Prostate gland (tissue), 2 donors: ENCODE measurements around the gene ZNF74.

Experiments used
- CTCF ChIP-seq, 4 experiments: fragments of 200-600 bp in 2 of 4; fragments of 450-650 bp in 2 of 4; sonication (generic) in 2 of 4; IDR thresholded peaks; 1 replicate in 3 of 4; 2 replicates in 1 of 4; pipeline ENCODE4 v1.5.1; 2016 to 2019; ENCODE audit warnings: antibody characterized with exemption in 4 of 4, mild to moderate bottlenecking in 2 of 4, moderate library complexity in 2 of 4
- POLR2A ChIP-seq: fragments of 450-650 bp; IDR thresholded peaks from one replicate; pipeline ENCODE4 v1.6.1; 2016; ENCODE audit warnings: antibody characterized with exemption, mild to moderate bottlenecking
- POLR2AphosphoS5 ChIP-seq: sonication (generic); formaldehyde crosslinking; IDR thresholded peaks from one replicate; pipeline ENCODE4 v1.6.1; 2017; ENCODE audit warnings: antibody characterized with exemption

DNA sequence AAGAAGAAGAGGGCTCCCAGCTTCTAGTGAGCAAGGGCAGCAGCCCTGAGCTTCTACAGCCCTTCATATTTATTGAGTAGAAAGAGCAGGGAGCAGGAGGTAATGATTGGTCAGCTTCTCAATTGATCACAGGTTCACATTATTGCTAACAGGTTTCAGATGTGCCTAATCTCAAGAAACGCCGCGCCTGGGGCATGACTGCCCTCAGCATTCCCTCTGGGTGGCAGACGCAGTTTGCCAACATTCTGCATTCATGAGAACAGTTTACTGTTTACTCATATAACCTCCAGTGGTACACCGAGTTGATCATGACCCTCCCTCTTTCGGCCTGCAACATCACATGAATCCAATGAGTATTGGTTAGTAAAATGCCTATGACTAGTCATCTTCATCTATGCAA, 4.7 kb upstream of the ZNF74 start:
- TF ChIP-seq CTCF (IDR thresholded peaks at IDR 0.05) (no peak), POLR2A (no peak), POLR2AphosphoS5 (no peak)
